OCI-LY3 (cell line): ENCODE data around the gene SLF2.

Experiments used
- EZH2phosphoT487 ChIP-seq: fragments of 200-600 bp; shearing (Covaris generic); IDR thresholded peaks from 2 replicates; pipeline ENCODE4 v1.6.1; 2018; ENCODE audit warnings: antibody characterized with exemption, mixed run types, low read depth
- TF ChIP-seq, protein P1 (sequence below): fragments of 200-600, 300-600 bp; sonication (generic); IDR thresholded peaks from 2 replicates; pipeline ENCODE4 v1.5.1; 2014; ENCODE audit warnings: antibody characterized with exemption, low read length, low read depth

DNA sequence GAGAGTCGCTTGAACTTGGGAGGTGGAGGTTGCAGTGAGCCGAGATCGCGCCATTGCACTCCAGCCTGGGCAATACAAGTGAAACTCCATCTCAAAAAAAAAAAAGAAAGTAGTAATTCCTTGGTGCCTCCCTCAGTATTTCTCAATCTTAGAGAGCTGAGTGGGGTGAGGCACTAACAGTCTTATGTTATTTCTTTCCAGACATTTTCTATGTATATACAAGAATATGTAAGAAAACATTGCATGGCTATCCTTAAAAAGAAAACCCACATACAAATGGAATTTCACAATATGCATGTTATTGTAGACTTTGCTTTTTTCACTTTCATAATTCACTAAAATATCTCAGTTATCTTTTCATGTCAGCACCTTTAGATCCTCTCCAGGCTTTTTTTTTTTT is 13.6 kb upstream of the SLF2 start:
- TF ChIP-seq, protein P1, sequence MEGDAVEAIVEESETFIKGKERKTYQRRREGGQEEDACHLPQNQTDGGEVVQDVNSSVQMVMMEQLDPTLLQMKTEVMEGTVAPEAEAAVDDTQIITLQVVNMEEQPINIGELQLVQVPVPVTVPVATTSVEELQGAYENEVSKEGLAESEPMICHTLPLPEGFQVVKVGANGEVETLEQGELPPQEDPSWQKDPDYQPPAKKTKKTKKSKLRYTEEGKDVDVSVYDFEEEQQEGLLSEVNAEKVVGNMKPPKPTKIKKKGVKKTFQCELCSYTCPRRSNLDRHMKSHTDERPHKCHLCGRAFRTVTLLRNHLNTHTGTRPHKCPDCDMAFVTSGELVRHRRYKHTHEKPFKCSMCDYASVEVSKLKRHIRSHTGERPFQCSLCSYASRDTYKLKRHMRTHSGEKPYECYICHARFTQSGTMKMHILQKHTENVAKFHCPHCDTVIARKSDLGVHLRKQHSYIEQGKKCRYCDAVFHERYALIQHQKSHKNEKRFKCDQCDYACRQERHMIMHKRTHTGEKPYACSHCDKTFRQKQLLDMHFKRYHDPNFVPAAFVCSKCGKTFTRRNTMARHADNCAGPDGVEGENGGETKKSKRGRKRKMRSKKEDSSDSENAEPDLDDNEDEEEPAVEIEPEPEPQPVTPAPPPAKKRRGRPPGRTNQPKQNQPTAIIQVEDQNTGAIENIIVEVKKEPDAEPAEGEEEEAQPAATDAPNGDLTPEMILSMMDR: no peak
- TF ChIP-seq EZH2phosphoT487: no peak
